ENCODE data around the gene KREMEN1. TPM values are rescaled to one million over a fixed set of nuclear protein-coding genes. Genes with fewer than 3 reads are reported as not detected.

Gene KREMEN1
- total and polyA plus RNA-seq, 12 donors: 4.3 to 58.7 (median 27.8) TPM

GRCh38 chr22:29203488-29204454 lies 130.9 kb downstream of the KREMEN1 start:
- Histone ChIP-seq H3K4me1 (replicated peaks in 1 of 2) (peaks cover 3 to 19% of the 10 kb centered on the region in 2 donors), H3K27me3 (no peaks in the 10 kb centered on the region), H3K27ac (peak overlapping the region in 1 of 5 donors; percentile 53), H3K9me3 (replicated peaks in 1 of 3) (no peaks in the 10 kb centered on the region), H3K36me3 (replicated peaks in 1 of 2) (no peaks in the 10 kb centered on the region), H3K4me3 (no peak overlapping the region)
- WGBS, 4 donors: 69 to 84% (median 76%) methylated on average over 9 of the region's 9 CpGs
- TF ChIP-seq POLR2A (IDR thresholded peaks at IDR 0.05): no peak
- TF ChIP-seq, protein P1, sequence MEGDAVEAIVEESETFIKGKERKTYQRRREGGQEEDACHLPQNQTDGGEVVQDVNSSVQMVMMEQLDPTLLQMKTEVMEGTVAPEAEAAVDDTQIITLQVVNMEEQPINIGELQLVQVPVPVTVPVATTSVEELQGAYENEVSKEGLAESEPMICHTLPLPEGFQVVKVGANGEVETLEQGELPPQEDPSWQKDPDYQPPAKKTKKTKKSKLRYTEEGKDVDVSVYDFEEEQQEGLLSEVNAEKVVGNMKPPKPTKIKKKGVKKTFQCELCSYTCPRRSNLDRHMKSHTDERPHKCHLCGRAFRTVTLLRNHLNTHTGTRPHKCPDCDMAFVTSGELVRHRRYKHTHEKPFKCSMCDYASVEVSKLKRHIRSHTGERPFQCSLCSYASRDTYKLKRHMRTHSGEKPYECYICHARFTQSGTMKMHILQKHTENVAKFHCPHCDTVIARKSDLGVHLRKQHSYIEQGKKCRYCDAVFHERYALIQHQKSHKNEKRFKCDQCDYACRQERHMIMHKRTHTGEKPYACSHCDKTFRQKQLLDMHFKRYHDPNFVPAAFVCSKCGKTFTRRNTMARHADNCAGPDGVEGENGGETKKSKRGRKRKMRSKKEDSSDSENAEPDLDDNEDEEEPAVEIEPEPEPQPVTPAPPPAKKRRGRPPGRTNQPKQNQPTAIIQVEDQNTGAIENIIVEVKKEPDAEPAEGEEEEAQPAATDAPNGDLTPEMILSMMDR (IDR thresholded peaks at IDR 0.05): no peak
- DNase-seq: peak in 1 of 7 donors; percentile 2
- intact Hi-C loops (cut with DNase I): no loop called here

DNA sequence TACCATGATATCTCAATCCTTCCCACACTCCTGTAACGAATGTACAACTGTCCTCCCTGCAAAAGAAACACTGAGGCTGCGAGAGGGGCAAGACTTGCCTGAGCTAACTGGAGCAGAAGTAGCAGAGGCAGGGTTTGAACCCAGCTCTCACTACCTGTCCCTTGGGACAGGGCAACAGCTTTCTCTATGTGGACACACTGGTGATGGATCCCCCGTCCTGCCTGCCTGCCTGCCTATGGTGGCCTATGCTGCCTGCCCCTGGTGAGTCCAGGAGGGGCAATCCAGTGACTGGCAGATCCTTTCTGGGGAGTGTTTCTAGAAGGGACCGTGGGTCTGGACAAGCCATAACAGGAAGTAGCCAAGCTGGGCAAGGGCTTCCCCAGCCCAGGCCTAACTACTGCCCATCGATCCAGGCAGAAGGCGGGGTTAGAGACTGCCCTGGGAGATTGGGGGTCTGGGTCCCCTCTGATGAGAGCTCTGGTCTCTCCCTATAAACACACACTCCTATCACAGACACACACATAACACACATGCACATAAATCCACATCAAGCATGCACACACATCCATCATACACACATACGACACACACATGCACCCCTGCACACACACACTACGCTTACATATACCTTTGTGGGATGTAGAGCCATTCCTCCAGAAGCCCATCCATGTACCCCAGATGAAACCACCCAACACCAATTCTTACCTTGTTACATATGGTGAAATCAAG lies 131.8 kb downstream of the KREMEN1 start:
- WGBS, 4 donors: 79 to 94% (median 81%) methylated on average over 7 to 8 of the region's 8 CpGs
- intact Hi-C loops (cut with DNase I): loop anchor here in 1 of 2 donors (5.0 kb wide), 1 partner anchor 38 kb away; no protein-coding TSS in a partner anchor

DNA sequence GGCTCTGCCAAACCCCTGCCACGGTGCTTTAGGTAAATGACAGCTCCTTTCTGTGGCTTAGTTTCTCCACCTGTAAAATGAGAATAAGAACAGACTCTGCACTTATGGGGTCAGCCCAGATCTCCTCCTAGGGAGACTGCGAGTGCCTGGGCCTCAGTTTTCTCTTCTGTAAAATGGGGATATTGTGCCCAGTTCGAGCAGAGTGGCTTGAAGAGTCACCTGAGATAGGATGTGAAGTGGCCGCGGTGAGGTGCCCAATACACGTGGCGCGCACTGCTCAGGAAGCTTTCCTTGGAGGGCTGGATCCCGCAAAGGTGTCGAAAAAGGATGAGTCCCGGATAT lies 132.4 kb downstream of the KREMEN1 start:
- no peaks in the 10 kb centered on the region for H3K27me3 ChIP-seq
- peak overlapping the region in 1 of 4 donors; percentile 90 for H3K4me3 ChIP-seq
- 46 to 59% (median 50%) methylated on average over 6 to 11 of the region's 11 CpGs for WGBS, 4 donors
- H3K36me3 ChIP-seq (replicated peaks in 1 of 2): no peaks in the 10 kb centered on the region
- intact Hi-C loops (cut with DNase I): loop anchor here in 1 of 2 donors (5.0 kb wide), 1 partner anchor 37 kb away; no protein-coding TSS in a partner anchor
- H3K9me3 ChIP-seq (replicated peaks in 1 of 3): no peaks in the 10 kb centered on the region
- H3K4me1 ChIP-seq (replicated peaks in 1 of 2): peaks cover 3 to 26% of the 10 kb centered on the region in 2 donors
- DNase-seq: peak in 1 of 7 donors; percentile 23
- TF ChIP-seq POLR2A (IDR thresholded peaks at IDR 0.05): no peak
- TF ChIP-seq, protein P1 (IDR thresholded peaks at IDR 0.05): no peak
- H3K27ac ChIP-seq: peak overlapping the region in 1 of 5 donors; percentile 70

More for the DNA sequence above, 131.8 kb downstream of the KREMEN1 start:
- no peaks in the 10 kb centered on the region for H3K27me3 ChIP-seq
- H3K4me3 ChIP-seq: peak overlapping the region in 1 of 4 donors; percentile 90
- peaks cover 3 to 26% of the 10 kb centered on the region in 2 donors for H3K4me1 ChIP-seq (replicated peaks in 1 of 2)
- no peaks in the 10 kb centered on the region for H3K36me3 ChIP-seq (replicated peaks in 1 of 2)
- TF ChIP-seq, protein P1 (IDR thresholded peaks at IDR 0.05): no peak
- TF ChIP-seq POLR2A (IDR thresholded peaks at IDR 0.05): no peak
- peak overlapping the region in 1 of 5 donors; percentile 53 for H3K27ac ChIP-seq
- no peak for DNase-seq
- H3K9me3 ChIP-seq (replicated peaks in 1 of 3): no peaks in the 10 kb centered on the region
